WTC11 (cell line): ENCODE data around the gene MT1F. TPM values are rescaled to one million over a fixed set of nuclear protein-coding genes. Genes with fewer than 3 reads are reported as not detected.

Experiments used
- ATAC-seq: fragments of 200-7000 bp; cut with Tn5 transposase; 2 replicates; pipeline ENCODE4 v1.10.0; 2021; ENCODE audit warnings: mild to moderate bottlenecking, moderate library complexity
- CTCF ChIA-PET: fragments of 300-600 bp; sonication (Branson Sonifier 250); formaldehyde crosslinking; loops from one replicate; lab custom pipeline; 2021; ENCODE audit warnings: antibody characterized with exemption; lab: Charles Lee
- POLR2A ChIA-PET: fragments of 350-600 bp; sonication (Branson Sonifier 250); formaldehyde crosslinking; loops from one replicate; lab custom pipeline; 2021; ENCODE audit warnings: antibody characterized with exemption; lab: Charles Lee
- DNase-seq: peaks from one replicate; pipeline ENCODE4 v3.0.0; 2021; ENCODE audit warnings: low spot score
- H3K27ac Mint-ChIP-seq: 2 replicates; pipeline ENCODE4 v1.8.0; 2021; ENCODE audit warnings: mixed read lengths
- H3K27me3 Mint-ChIP-seq: 2 replicates; pipeline ENCODE4 v1.8.0; 2021; ENCODE audit warnings: low read depth, mild to moderate bottlenecking, moderate library complexity, mixed read lengths
- H3K36me3 Mint-ChIP-seq: 2 replicates; pipeline ENCODE4 v1.8.0; 2021; ENCODE audit warnings: mixed read lengths
- H3K4me1 Mint-ChIP-seq: 2 replicates; pipeline ENCODE4 v1.8.0; 2022; ENCODE audit warnings: mixed read lengths
- H3K4me3 Mint-ChIP-seq: 2 replicates; pipeline ENCODE4 v1.8.0; 2021; ENCODE audit warnings: mild to moderate bottlenecking, moderate library complexity, mixed read lengths
- H3K9me3 Mint-ChIP-seq: 2 replicates; pipeline ENCODE4 v1.8.0; 2021; ENCODE audit warnings: mixed read lengths
- ATF1 ChIP-seq: sonication (generic); formaldehyde crosslinking; IDR thresholded peaks from 2 replicates; pipeline ENCODE4 v1.8.1; 2023; ENCODE audit warnings: mild to moderate bottlenecking, moderate library complexity, missing genetic modification reagents
- ATF3 ChIP-seq: sonication (generic); formaldehyde crosslinking; conservative IDR thresholded peaks from 2 replicates; pipeline ENCODE4 v1.8.1; 2022; ENCODE audit warnings: mild to moderate bottlenecking, missing genetic modification reagents
- CDX4 ChIP-seq: fragments of 250-450 bp; sonication (Bioruptor Pico); IDR thresholded peaks from 2 replicates; pipeline ENCODE4 v1.9.0; 2021; ENCODE audit warnings: moderate library complexity, mild to moderate bottlenecking, inconsistent platforms, borderline replicate concordance
- E2F4 ChIP-seq: sonication (generic); formaldehyde crosslinking; IDR thresholded peaks from 2 replicates; pipeline ENCODE4 v1.8.1; 2022; ENCODE audit warnings: low read depth, mild to moderate bottlenecking, moderate library complexity, missing genetic modification reagents, borderline replicate concordance
- FOXP1 ChIP-seq: sonication (generic); formaldehyde crosslinking; IDR thresholded peaks from 2 replicates; pipeline ENCODE4 v1.8.0; 2022; ENCODE audit warnings: missing genetic modification reagents, mild to moderate bottlenecking, moderate library complexity, borderline replicate concordance
- GABPB1 ChIP-seq: sonication (generic); formaldehyde crosslinking; IDR thresholded peaks from 2 replicates; pipeline ENCODE4 v1.8.1; 2023; ENCODE audit warnings: mild to moderate bottlenecking, missing genetic modification reagents
- HMGXB4 ChIP-seq: sonication (generic); formaldehyde crosslinking; IDR thresholded peaks from 2 replicates; pipeline ENCODE4 v1.8.1; 2023; ENCODE audit warnings: mild to moderate bottlenecking, moderate library complexity, missing genetic modification reagents
- MAX ChIP-seq: sonication (generic); formaldehyde crosslinking; IDR thresholded peaks from 2 replicates; pipeline ENCODE4 v1.8.0; 2022; ENCODE audit warnings: mild to moderate bottlenecking, missing genetic modification reagents
- MLX ChIP-seq: sonication (generic); formaldehyde crosslinking; IDR thresholded peaks from 2 replicates; pipeline ENCODE4 v1.8.1; 2023; ENCODE audit warnings: mild to moderate bottlenecking, missing genetic modification reagents, moderate library complexity
- MXD4 ChIP-seq: fragments of 250-450 bp; sonication (Bioruptor Pico); IDR thresholded peaks from 2 replicates; pipeline ENCODE4 v1.8.0; 2021; ENCODE audit warnings: mild to moderate bottlenecking, moderate library complexity, borderline replicate concordance
- NR1H2 ChIP-seq: sonication (generic); formaldehyde crosslinking; IDR thresholded peaks from 2 replicates; pipeline ENCODE4 v1.9.0; 2021; ENCODE audit warnings: mild to moderate bottlenecking, moderate library complexity, missing genetic modification reagents
- RORB ChIP-seq: fragments of 250-450 bp; sonication (Bioruptor Pico); IDR thresholded peaks from 2 replicates; pipeline ENCODE4 v1.9.0; 2021; ENCODE audit warnings: mild to moderate bottlenecking
- SMAD3 ChIP-seq: sonication (generic); formaldehyde crosslinking; IDR thresholded peaks from 2 replicates; pipeline ENCODE4 v1.8.0; 2022; ENCODE audit warnings: missing genetic modification reagents, mild to moderate bottlenecking, borderline replicate concordance
- SOX15 ChIP-seq: fragments of 250-450 bp; sonication (Bioruptor Pico); IDR thresholded peaks from 2 replicates; pipeline ENCODE4 v1.9.0; 2021; ENCODE audit warnings: mild to moderate bottlenecking
- ZNF121 ChIP-seq: sonication (generic); formaldehyde crosslinking; IDR thresholded peaks from 2 replicates; pipeline ENCODE4 v1.8.0; 2023; ENCODE audit warnings: missing genetic modification reagents
- ZNF219 ChIP-seq: sonication (generic); formaldehyde crosslinking; IDR thresholded peaks from 2 replicates; pipeline ENCODE4 v1.8.0; 2023; ENCODE audit warnings: missing genetic modification reagents, mild to moderate bottlenecking, borderline replicate concordance
- ZNF425 ChIP-seq: fragments of 250-450 bp; sonication (Bioruptor Pico); conservative IDR thresholded peaks from 2 replicates; pipeline ENCODE4 v1.9.0; 2021; ENCODE audit warnings: mild to moderate bottlenecking
- ZNF532 ChIP-seq: fragments of 250-450 bp; sonication (Bioruptor Pico); IDR thresholded peaks from 2 replicates; pipeline ENCODE4 v1.9.0; 2021; ENCODE audit warnings: mild to moderate bottlenecking, borderline replicate concordance
- total RNA-seq: library from RNA; stranded (reverse); gene quantifications from 3 replicates; pipeline ENCODE4 v1.2.3, GENCODE V29; 2021

MT1F gene
- total RNA-seq, 1 experiment from 2014 or later: 58.2 TPM

- ATAC-seq (peak; percentile 11), DNase-seq (no peak)
- TF ChIP-seq MAX (peak; percentile 52; the same call in 1 of the 2 replicates), E2F4 (CRISPR knock-in tag) (no peak), SOX15 (CRISPR knock-in tag) (no peak), ZNF121 (CRISPR knock-in tag) (peak; percentile 83)
- Mint-ChIP-seq H3K27ac (no peak overlapping the region), H3K9me3 (no peaks in the 10 kb centered on the region), H3K4me3 (peak overlapping the region; percentile 72), H3K4me1 (peaks cover 36% of the 10 kb centered on the region), H3K36me3 (0 out of 2 replicates have a peak, but pooled peaks cover 5% of the 10 kb centered on the region), H3K27me3 (peaks cover 99% of the 10 kb centered on the region)
- CTCF ChIA-PET: interaction anchor here (0.6 to 2.6 kb wide), 7 partner anchors 9 to 70 kb away, joined by 3 to 8 read pairs (median 3); no protein-coding TSS in a partner anchor
- POLR2A ChIA-PET: interaction anchor here (1.1 to 2.2 kb wide), 2 partner anchors 14 to 45 kb away, joined by 4 to 9 read pairs; no protein-coding TSS in a partner anchor
Measured at GRCh38 chr16:56662357-56663354, 4.9 kb downstream of the MT1F start.

- DNase-seq (no peak), ATAC-seq (no peak)
- no peaks in the 10 kb centered on the region for H3K9me3 Mint-ChIP-seq
- peaks cover 100% of the 10 kb centered on the region for H3K27me3 Mint-ChIP-seq
- 0 out of 2 replicates have a peak, but pooled peaks cover under 1% of the 10 kb centered on the region for H3K36me3 Mint-ChIP-seq
- H3K4me3 Mint-ChIP-seq: no peak overlapping the region
- ChIA-PET CTCF (interaction anchor here (1.1 kb wide), 1 partner anchor 37 kb away, joined by 3 read pairs; no protein-coding TSS in a partner anchor), POLR2A (interaction anchor here (1.0 to 1.4 kb wide), 3 partner anchors 19 to 54 kb away, joined by 3 to 5 read pairs (median 4); partner anchors contain the start of gene MT1E)
- peaks cover 37% of the 10 kb centered on the region for H3K4me1 Mint-ChIP-seq
- TF ChIP-seq GABPB1 (no peak), ATF1 (CRISPR knock-in tag) (no peak), FOXP1 (CRISPR knock-in tag) (no peak), ZNF219 (CRISPR knock-in tag) (no peak), ZNF425 (no peak), ATF3 (no peak), E2F4 (CRISPR knock-in tag) (no peak), CDX4 (no peak), SOX15 (CRISPR knock-in tag) (no peak), HMGXB4 (CRISPR knock-in tag) (no peak), MXD4 (CRISPR knock-in tag) (no peak), RORB (CRISPR knock-in tag) (no peak), MLX (CRISPR knock-in tag) (no peak), NR1H2 (CRISPR knock-in tag) (no peak), ZNF532 (CRISPR knock-in tag) (no peak), SMAD3 (CRISPR knock-in tag) (no peak)
- H3K27ac Mint-ChIP-seq: no peak overlapping the region
Measured at GRCh38 chr16:56664506-56664905, 6.7 kb downstream of the MT1F start.
